HEK293 (cell line): Measurements from ENCODE around the gene CDK8.

Experiments used
- CTCF ChIA-PET: fragments of 350-600 bp; formaldehyde crosslinking; extraction: SDS; loops from one replicate; lab custom pipeline; 2021; ENCODE audit warnings: antibody characterized with exemption; lab: Yijun Ruan, JAX
- POLR2A ChIA-PET: fragments of 300-600 bp; formaldehyde crosslinking; extraction: SDS; loops from one replicate; lab custom pipeline; 2020; ENCODE audit warnings: antibody characterized with exemption, inconsistent platforms; lab: Yijun Ruan, JAX
- H3K27ac ChIP-seq: fragments of 200-500 bp; sonication (Bioruptor generic); 2 replicates; pipeline ENCODE4 v1.5.1; 2014; ENCODE audit warnings: low read depth, low read length, control low read depth, inconsistent platforms; ENCODE audit errors: extremely low read depth
- H3K36me3 ChIP-seq, 2 experiments: fragments of 200-500 bp in 1 of 2; sonication (Bioruptor generic) in 1 of 2; 1 replicate in 1 of 2; 2 replicates in 1 of 2; pipeline ENCODE4 v1.5.1; 2014 to 2017; ENCODE audit warnings: inconsistent platforms in 2 of 2, low read length in 2 of 2; ENCODE audit not compliant: control insufficient read depth in 2 of 2, insufficient read depth in 1 of 2
- H3K4me1 ChIP-seq: fragments of 200-500 bp; sonication (Bioruptor generic); 2 replicates; pipeline ENCODE4 v1.5.1; 2014; ENCODE audit warnings: mild to moderate bottlenecking, low read length, inconsistent platforms; ENCODE audit not compliant: control insufficient read depth, insufficient read depth
- H3K4me3 ChIP-seq: 2 replicates; pipeline ENCODE4 v1.5.1; 2011; ENCODE audit warnings: low read depth, mild to moderate bottlenecking, control low read depth, low read length, moderate library complexity
- H3K9me3 ChIP-seq: fragments of 200-500 bp; sonication (Bioruptor generic); 2 replicates; pipeline ENCODE4 v1.5.1; 2014; ENCODE audit warnings: low read depth, low read length, inconsistent platforms; ENCODE audit not compliant: control insufficient read depth, insufficient read depth
- GLIS2 ChIP-seq: fragments of 450-650 bp; formaldehyde crosslinking; IDR thresholded peaks from 2 replicates; pipeline ENCODE4 v1.5.1; 2016; ENCODE audit warnings: missing biosample characterization, missing genetic modification characterization
- KLF8 ChIP-seq: fragments of 450-650 bp; formaldehyde crosslinking; IDR thresholded peaks from 2 replicates; pipeline ENCODE4 v1.5.1; 2016; ENCODE audit warnings: missing biosample characterization, missing genetic modification characterization
- MEIS1 ChIP-seq: sonication (generic); formaldehyde crosslinking; IDR thresholded peaks from 2 replicates; pipeline ENCODE4 v1.8.1; 2022; ENCODE audit warnings: missing genetic modification reagents, mild to moderate bottlenecking, borderline replicate concordance
- MZF1 ChIP-seq: fragments of 450-650 bp; formaldehyde crosslinking; IDR thresholded peaks from 2 replicates; pipeline ENCODE4 v1.5.1; 2017; ENCODE audit warnings: missing biosample characterization, missing genetic modification characterization, borderline replicate concordance
- SP2 ChIP-seq: fragments of 450-650 bp; formaldehyde crosslinking; IDR thresholded peaks from 2 replicates; pipeline ENCODE4 v1.5.1; 2016; ENCODE audit warnings: missing biosample characterization, missing genetic modification characterization
- YY1 ChIP-seq: fragments of 450-650 bp; formaldehyde crosslinking; IDR thresholded peaks from 2 replicates; pipeline ENCODE4 v1.5.1; 2018; ENCODE audit warnings: missing biosample characterization, missing genetic modification characterization
- ZFP41 ChIP-seq: fragments of 450-650 bp; formaldehyde crosslinking; IDR thresholded peaks from 2 replicates; pipeline ENCODE4 v1.5.1; 2016; ENCODE audit warnings: missing biosample characterization, missing genetic modification characterization, borderline replicate concordance
- ZNF175 ChIP-seq: fragments of 450-650 bp; formaldehyde crosslinking; IDR thresholded peaks from 2 replicates; pipeline ENCODE4 v1.5.1; 2016; ENCODE audit warnings: missing biosample characterization, missing genetic modification characterization
- ZNF19 ChIP-seq: fragments of 450-650 bp; formaldehyde crosslinking; IDR thresholded peaks from 2 replicates; pipeline ENCODE4; 2016; ENCODE audit warnings: missing biosample characterization, missing genetic modification characterization, low read depth
- ZNF274 ChIP-seq, 2 experiments: fragments of 200-500 bp in 1 of 2; fragments of 450-650 bp in 1 of 2; sonication (Bioruptor generic) in 1 of 2; formaldehyde crosslinking in 1 of 2; IDR thresholded peaks; 2 replicates each; pipeline versions ENCODE4 v1.5.1 to v1.6.1; 2014 to 2016; ENCODE audit warnings: borderline replicate concordance in 1 of 2, inconsistent platforms in 1 of 2, low read length in 1 of 2, missing biosample characterization in 1 of 2, missing genetic modification characterization in 1 of 2
- ZNF366 ChIP-seq: fragments of 450-650 bp; formaldehyde crosslinking; conservative IDR thresholded peaks from 2 replicates; pipeline ENCODE4 v1.5.1; 2016; ENCODE audit warnings: missing biosample characterization, missing genetic modification characterization
- ZNF433 ChIP-seq: fragments of 450-650 bp; formaldehyde crosslinking; IDR thresholded peaks from 2 replicates; pipeline ENCODE4 v1.5.1; 2016; ENCODE audit warnings: missing biosample characterization, missing genetic modification characterization, low read depth
- ZNF521 ChIP-seq: fragments of 450-650 bp; formaldehyde crosslinking; IDR thresholded peaks from 2 replicates; pipeline ENCODE4 v1.5.1; 2017; ENCODE audit warnings: missing biosample characterization, mild to moderate bottlenecking, missing genetic modification characterization
- ZNF670 ChIP-seq: fragments of 450-650 bp; formaldehyde crosslinking; IDR thresholded peaks from 2 replicates; pipeline ENCODE4 v1.5.1; 2016; ENCODE audit warnings: missing biosample characterization, missing genetic modification characterization, low read depth
- ZSCAN23 ChIP-seq: fragments of 450-650 bp; formaldehyde crosslinking; IDR thresholded peaks from 2 replicates; pipeline ENCODE4 v1.5.1; 2016; ENCODE audit warnings: missing biosample characterization, missing genetic modification characterization
- ZXDB ChIP-seq: fragments of 450-650 bp; formaldehyde crosslinking; IDR thresholded peaks from 2 replicates; pipeline ENCODE4 v1.5.1; 2016; ENCODE audit warnings: missing biosample characterization, missing genetic modification characterization
- TF ChIP-seq, protein P1 (sequence below): fragments of 450-650 bp; formaldehyde crosslinking; IDR thresholded peaks from 2 replicates; pipeline ENCODE4 v1.5.0; 2017; ENCODE audit warnings: missing biosample characterization, missing genetic modification characterization, borderline replicate concordance
- TF ChIP-seq, protein P2 (sequence below): fragments of 450-650 bp; formaldehyde crosslinking; IDR thresholded peaks from 2 replicates; pipeline ENCODE4 v1.5.1; 2016; ENCODE audit warnings: missing biosample characterization, missing genetic modification characterization, borderline replicate concordance
- TF ChIP-seq, protein P3 (sequence below): fragments of 450-650 bp; formaldehyde crosslinking; IDR thresholded peaks from 2 replicates; pipeline ENCODE4 v1.5.1; 2016; ENCODE audit warnings: missing biosample characterization, missing genetic modification characterization, low read depth
- TF ChIP-seq, protein P4 (sequence below): fragments of 450-650 bp; formaldehyde crosslinking; IDR thresholded peaks from 2 replicates; pipeline ENCODE4 v1.5.1; 2016; ENCODE audit warnings: missing biosample characterization, missing genetic modification characterization, low read depth

The CDK8 gene

DNA sequence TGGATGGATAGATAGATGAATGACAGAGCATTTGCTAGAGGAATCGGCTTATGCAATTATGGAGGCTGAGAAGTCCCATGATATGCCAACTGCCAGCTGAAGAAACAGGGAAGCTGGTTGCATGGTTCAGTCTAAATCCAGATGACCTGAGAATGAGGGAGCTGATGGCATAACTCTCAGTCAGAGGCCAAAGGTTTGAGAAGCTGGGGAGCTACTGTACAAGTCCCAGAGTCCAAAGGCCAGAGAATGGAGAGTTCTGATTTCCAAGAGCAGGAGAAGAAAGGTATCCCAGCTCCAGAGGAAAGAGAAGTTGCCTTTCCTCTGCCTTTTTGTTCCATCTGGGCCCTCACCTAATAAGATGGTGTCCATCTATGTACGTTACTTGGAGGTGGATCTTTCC is 108.3 kb downstream of the CDK8 start:
- Histone ChIP-seq H3K4me1 (no peaks in the 10 kb centered on the region), H3K27ac (no peak overlapping the region), H3K36me3 (no peaks in the 10 kb centered on the region), H3K4me3 (no peak overlapping the region), H3K9me3 (no peaks in the 10 kb centered on the region)
- ChIA-PET POLR2A (no interaction called here), CTCF (interaction anchor here (0.7 to 1.2 kb wide), 2 partner anchors 83 to 178 kb away, joined by 3 to 4 read pairs; no protein-coding TSS in a partner anchor)
- no peak for TF ChIP-seq SP2 (tag by site-specific recombination)
- TF ChIP-seq ZNF366 (tag by site-specific recombination) = peak; percentile 53; the same call in 1 of the 2 replicates

DNA sequence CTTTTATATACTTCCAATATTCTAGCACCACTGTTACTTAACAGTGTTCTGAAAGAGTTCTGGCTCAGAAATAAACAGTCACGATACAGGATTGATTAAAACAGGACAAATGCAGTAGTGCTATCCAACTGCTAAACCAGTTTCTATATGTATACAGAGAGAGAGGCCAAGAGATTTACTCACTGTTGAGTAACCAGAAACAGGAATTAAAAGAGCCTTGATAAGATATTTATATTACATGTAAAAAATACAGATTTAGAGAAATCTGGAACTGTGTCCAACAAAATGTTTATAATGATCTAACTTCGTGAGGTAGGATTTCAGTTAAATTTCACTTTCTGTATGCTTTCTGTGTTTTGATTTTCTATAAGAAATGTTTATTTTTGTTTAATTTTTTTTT is 116.6 kb downstream of the CDK8 start:
- Histone ChIP-seq H3K36me3 (no peaks in the 10 kb centered on the region), H3K9me3 (no peaks in the 10 kb centered on the region)
- POLR2A ChIA-PET = no interaction called here
- TF ChIP-seq ZNF433 (tag by site-specific recombination) (no peak), ZFP41 (tag by site-specific recombination) (no peak), GLIS2 (tag by site-specific recombination) (no peak), ZSCAN23 (tag by site-specific recombination) (no peak), ZNF670 (tag by site-specific recombination) (no peak), KLF8 (tag by site-specific recombination) (no peak), YY1 (tag by site-specific recombination) (no peak), ZXDB (tag by site-specific recombination) (no peak), MEIS1 (CRISPR knock-in tag) (no peak), ZNF175 (tag by site-specific recombination) (no peak), ZNF521 (tag by site-specific recombination) (no peak), ZNF274 (IDR thresholded peaks at IDR 0.05; ENCODE audit: low read length) (no peak), ZNF274 (tag by site-specific recombination; IDR thresholded peaks at IDR 0.05; ENCODE audit: borderline replicate concordance) (no peak), MZF1 (tag by site-specific recombination) (no peak), ZNF19 (tag by site-specific recombination) (no peak)
- TF ChIP-seq, protein P1, sequence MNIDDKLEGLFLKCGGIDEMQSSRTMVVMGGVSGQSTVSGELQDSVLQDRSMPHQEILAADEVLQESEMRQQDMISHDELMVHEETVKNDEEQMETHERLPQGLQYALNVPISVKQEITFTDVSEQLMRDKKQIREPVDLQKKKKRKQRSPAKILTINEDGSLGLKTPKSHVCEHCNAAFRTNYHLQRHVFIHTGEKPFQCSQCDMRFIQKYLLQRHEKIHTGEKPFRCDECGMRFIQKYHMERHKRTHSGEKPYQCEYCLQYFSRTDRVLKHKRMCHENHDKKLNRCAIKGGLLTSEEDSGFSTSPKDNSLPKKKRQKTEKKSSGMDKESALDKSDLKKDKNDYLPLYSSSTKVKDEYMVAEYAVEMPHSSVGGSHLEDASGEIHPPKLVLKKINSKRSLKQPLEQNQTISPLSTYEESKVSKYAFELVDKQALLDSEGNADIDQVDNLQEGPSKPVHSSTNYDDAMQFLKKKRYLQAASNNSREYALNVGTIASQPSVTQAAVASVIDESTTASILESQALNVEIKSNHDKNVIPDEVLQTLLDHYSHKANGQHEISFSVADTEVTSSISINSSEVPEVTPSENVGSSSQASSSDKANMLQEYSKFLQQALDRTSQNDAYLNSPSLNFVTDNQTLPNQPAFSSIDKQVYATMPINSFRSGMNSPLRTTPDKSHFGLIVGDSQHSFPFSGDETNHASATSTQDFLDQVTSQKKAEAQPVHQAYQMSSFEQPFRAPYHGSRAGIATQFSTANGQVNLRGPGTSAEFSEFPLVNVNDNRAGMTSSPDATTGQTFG (tag by site-specific recombination) = no peak
- TF ChIP-seq, protein P2, sequence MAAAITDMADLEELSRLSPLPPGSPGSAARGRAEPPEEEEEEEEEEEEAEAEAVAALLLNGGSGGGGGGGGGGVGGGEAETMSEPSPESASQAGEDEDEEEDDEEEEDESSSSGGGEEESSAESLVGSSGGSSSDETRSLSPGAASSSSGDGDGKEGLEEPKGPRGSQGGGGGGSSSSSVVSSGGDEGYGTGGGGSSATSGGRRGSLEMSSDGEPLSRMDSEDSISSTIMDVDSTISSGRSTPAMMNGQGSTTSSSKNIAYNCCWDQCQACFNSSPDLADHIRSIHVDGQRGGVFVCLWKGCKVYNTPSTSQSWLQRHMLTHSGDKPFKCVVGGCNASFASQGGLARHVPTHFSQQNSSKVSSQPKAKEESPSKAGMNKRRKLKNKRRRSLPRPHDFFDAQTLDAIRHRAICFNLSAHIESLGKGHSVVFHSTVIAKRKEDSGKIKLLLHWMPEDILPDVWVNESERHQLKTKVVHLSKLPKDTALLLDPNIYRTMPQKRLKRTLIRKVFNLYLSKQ (tag by site-specific recombination) = no peak
- TF ChIP-seq, protein P3, sequence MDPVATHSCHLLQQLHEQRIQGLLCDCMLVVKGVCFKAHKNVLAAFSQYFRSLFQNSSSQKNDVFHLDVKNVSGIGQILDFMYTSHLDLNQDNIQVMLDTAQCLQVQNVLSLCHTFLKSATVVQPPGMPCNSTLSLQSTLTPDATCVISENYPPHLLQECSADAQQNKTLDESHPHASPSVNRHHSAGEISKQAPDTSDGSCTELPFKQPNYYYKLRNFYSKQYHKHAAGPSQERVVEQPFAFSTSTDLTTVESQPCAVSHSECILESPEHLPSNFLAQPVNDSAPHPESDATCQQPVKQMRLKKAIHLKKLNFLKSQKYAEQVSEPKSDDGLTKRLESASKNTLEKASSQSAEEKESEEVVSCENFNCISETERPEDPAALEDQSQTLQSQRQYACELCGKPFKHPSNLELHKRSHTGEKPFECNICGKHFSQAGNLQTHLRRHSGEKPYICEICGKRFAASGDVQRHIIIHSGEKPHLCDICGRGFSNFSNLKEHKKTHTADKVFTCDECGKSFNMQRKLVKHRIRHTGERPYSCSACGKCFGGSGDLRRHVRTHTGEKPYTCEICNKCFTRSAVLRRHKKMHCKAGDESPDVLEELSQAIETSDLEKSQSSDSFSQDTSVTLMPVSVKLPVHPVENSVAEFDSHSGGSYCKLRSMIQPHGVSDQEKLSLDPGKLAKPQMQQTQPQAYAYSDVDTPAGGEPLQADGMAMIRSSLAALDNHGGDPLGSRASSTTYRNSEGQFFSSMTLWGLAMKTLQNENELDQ (tag by site-specific recombination) = no peak
- TF ChIP-seq, protein P4, sequence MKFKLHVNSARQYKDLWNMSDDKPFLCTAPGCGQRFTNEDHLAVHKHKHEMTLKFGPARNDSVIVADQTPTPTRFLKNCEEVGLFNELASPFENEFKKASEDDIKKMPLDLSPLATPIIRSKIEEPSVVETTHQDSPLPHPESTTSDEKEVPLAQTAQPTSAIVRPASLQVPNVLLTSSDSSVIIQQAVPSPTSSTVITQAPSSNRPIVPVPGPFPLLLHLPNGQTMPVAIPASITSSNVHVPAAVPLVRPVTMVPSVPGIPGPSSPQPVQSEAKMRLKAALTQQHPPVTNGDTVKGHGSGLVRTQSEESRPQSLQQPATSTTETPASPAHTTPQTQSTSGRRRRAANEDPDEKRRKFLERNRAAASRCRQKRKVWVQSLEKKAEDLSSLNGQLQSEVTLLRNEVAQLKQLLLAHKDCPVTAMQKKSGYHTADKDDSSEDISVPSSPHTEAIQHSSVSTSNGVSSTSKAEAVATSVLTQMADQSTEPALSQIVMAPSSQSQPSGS (tag by site-specific recombination) = no peak
- TF ChIP-seq, all 188 proteins: peak for 0
- CTCF ChIA-PET = no interaction called here
- Histone ChIP-seq H3K27ac (no peak overlapping the region), H3K4me1 (no peaks in the 10 kb centered on the region), H3K4me3 (no peak overlapping the region)
